GM10266 (cell line): ENCODE data around the gene ZNF629.

Experiments
- DNase-seq: peaks from one replicate; pipeline ENCODE4 v3.0.0; 2012; ENCODE audit errors: extremely low spot score
- TF ChIP-seq, protein P1 (sequence below): IDR thresholded peaks from 2 replicates; pipeline ENCODE4 v1.5.1; 2012; ENCODE audit warnings: mild to moderate bottlenecking, low read depth; ENCODE audit not compliant: control insufficient read depth, insufficient read depth; ENCODE audit errors: missing control alignments

The ZNF629 gene

GRCh38 chr16:30764086-30764485, 22.9 kb downstream of the ZNF629 start:
- TF ChIP-seq, protein P1, sequence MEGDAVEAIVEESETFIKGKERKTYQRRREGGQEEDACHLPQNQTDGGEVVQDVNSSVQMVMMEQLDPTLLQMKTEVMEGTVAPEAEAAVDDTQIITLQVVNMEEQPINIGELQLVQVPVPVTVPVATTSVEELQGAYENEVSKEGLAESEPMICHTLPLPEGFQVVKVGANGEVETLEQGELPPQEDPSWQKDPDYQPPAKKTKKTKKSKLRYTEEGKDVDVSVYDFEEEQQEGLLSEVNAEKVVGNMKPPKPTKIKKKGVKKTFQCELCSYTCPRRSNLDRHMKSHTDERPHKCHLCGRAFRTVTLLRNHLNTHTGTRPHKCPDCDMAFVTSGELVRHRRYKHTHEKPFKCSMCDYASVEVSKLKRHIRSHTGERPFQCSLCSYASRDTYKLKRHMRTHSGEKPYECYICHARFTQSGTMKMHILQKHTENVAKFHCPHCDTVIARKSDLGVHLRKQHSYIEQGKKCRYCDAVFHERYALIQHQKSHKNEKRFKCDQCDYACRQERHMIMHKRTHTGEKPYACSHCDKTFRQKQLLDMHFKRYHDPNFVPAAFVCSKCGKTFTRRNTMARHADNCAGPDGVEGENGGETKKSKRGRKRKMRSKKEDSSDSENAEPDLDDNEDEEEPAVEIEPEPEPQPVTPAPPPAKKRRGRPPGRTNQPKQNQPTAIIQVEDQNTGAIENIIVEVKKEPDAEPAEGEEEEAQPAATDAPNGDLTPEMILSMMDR, result no peak
- no peak for DNase-seq

DNA sequence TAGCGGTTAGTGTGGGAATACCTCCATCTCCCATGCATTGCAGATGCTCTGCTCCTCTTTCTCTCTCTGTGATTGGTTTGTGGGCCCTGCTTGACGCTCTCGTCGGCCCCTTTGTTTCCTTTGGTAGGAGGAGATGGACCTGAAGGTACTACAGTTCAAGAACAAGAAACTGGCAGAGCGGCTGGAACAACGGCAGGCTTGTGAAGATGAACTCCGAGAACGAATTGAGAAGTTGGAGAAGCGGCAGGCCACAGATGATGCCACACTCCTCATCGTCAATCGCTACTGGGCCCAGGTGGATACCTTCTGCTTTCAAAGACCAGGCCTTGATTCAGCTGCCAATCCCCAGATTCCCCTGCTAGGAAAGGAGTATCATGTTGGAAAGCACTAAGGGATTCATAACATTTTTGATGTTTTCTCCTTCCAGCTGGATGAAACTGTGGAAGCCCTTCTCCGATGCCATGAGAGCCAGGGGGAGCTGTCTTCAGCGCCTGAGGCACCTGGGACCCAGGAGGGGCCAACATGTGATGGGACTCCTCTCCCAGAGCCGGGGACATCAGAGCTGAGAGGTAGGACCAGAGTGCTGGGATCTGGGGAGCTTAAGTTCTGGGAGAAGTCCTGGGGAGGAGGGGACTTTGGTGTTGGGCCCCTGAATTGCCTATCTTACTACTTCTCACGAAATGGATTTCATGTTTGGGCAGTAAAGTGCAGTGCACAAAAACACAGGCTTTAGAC, 23.8 kb downstream of the ZNF629 start:
- no peak for DNase-seq
- TF ChIP-seq, protein P1, result no peak

GRCh38 chr16:30761928-30762902, 24.8 kb downstream of the ZNF629 start, which contains the start of the genes CFAP119 and RNF40:
TSS of gene CFAP119 (minus strand) at chr16:30762062. CDS start at chr16:30761748, 314 bp downstream.
TSS of gene RNF40 (plus strand) at chr16:30762322. CDS start at chr16:30762546, 224 bp downstream.
- peak; percentile 99 for DNase-seq

DNA sequence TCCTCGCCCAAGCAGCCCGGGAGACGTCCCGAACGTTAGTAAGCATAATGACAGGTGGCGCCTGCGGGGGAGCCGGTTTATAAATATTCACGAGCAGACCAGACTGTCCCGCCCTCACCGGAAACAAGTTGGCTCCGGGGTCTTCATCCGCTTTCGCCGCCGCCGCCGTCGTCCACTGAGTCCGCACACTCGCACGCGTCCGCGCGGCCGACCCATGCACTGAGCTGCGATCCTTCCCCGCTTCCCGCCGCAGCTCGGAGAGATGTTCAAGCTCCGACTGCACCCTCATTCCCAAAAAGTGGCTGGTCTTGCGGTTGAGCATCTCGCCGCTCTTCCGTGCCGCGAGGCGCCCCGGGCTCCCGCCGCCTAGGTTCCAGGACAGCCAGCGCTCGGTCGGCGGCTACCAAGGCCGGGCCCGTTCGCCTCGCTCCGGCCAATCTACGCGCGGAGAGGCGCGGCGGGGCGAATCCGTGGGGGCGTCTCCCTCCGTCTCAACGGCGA, 25.5 kb downstream of the ZNF629 start:
- TF ChIP-seq, protein P1, result no peak
- DNase-seq, result peak; percentile 66

More at GRCh38 chr16:30761928-30762902, 24.8 kb downstream of the ZNF629 start, which contains the start of the genes CFAP119 and RNF40:
- TF ChIP-seq, protein P1, result no peak

DNA sequence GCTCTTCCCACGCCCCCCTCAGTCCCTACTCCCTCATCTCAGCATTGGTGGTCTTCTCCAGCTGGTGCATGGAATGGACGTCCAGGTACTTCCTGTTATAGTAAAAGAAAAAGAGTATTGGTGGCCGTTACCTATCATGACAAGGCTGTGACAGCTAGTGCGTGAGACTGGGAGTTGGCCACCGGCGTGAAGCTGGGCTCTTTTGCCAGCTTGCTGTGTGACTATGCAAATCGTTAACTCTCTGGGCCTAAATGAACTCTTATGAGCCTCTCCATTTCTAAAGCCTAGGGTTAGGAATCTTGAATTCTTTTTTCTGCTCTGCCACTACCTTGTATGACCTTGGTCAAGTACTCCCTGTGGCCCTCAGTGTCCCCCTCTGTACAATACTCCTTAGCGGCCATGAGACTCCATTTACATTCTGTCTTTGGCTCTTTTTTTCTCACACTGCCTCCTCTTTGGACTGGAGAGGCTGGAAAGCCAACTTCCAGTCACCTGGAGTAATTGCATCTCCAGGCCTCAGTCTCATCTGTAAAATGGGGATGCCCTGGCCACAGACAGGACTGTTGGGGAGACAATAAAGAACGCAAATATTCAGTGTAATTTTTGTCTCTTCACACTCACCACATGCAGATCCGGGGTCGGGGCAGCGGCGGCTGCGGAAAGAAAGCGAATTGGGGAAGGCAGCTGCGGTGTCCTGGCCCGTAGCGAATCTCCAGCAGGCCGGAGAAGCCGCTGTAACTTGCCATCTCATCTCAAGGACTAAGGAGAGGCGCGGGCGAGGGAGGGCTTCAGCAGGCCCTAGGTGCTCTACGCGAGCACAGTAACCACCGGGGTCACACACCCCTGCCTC, 26.2 kb downstream of the ZNF629 start:
- DNase-seq, result no peak

More for the DNA sequence above, 26.2 kb downstream of the ZNF629 start:
- TF ChIP-seq, protein P1, result no peak
